HG03135 (cell line): Measurements from ENCODE around the gene GOLGA6C.
"Not testable (repeated sequence)": the region's sequence is repeated elsewhere in the genome, so short reads cannot be mapped to it uniquely, and the experiment has no call there.

Experiments
- ATAC-seq: cut with Tn5 transposase; IDR thresholded peaks from one replicate; pipeline ENCODE4 v1.9.1; 2021; ENCODE audit warnings: mild to moderate bottlenecking, moderate library complexity; ENCODE audit not compliant: unreplicated experiment

The GOLGA6C gene, protein sequence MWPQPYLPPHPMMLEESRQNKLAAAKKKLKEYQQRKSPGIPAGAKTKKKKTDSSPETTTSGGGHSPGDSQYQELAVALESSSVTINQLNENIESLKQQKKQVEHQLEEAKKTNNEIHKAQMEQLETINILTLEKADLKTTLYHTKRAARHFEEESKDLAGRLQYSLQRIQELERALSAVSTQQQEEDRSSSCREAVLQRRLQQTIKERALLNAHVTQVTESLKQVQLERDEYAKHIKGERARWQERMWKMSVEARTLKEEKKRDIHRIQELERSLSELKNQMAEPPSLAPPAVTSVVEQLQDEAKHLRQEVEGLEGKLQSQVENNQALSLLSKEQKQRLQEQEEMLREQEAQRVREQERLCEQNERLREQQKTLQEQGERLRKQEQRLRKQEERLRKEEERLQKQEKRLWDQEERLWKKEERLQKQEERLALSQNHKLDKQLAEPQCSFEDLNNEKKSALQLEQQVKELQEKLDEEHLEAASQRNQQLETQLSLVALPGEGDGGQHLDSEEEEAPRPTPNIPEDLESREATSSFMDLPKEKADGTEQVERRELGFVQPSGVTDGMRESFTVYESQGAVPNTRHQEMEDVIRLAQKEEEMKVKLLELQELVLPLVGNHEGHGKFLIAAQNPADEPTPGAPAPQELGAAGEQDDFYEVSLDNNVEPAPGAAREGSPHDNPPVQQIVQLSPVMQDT

DNA sequence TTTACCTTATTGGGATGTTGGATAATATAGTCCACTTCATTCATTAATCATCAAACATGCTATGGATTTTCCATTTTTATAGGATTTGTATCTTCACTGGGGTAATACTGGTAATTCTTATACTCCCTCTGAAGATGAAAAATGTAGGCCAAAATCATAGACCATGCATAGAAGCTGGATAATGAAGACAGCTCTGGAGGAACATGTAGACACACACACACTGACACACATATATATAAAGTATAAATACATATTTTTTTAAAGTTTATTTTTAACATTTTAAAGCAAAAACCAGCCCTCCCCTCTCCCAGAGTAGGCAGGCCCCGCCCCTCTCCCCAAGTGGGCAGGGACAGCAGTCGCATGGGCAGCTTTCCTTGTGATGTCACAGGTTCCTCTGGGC, at the start of gene GOLGA6C:
TSS of gene GOLGA6C (plus strand) at position 301 of the 400 bp plus-strand sequence. CDS start 265 bp downstream, outside the sequence.
- ATAC-seq = not testable (repeated sequence)

DNA sequence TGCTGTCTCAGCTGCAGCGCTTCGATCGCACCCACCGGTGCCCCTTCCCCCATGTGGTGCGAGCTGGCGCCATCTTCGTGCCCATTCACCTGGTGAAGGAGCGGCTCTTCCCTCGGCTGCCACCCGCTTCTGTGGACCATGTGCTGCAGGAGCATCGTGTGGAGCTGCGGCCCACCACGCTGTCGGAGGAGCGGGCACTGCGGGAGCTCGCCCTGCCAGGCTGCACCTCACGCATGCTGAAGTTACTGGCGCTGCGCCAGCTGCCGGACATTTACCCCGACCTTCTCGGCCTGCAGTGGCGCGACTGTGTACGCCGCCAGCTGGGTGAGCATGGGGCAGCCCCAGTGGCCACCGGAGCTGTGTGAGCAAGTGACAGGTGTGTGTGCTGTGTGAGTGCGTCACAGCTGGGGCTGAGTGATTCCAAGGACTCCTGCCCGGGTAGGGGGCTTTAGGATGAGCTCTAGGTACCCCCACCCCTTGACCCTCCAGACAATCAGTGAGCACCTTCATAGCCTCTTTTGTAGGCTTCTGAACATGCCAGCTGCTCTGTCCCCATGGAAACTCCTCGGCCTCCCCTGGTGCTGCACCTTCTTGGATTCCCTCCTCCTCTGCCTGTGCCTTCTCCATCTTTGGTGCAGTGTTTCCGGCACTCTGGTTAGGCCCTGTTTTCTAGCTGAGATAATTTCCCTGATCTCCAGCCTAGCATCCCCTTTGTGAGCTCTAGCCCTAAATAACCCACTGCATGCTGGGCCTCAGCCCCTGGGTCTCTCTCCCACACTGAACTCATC, 49.4 kb upstream of the GOLGA6C start:
- ATAC-seq = no peak

DNA sequence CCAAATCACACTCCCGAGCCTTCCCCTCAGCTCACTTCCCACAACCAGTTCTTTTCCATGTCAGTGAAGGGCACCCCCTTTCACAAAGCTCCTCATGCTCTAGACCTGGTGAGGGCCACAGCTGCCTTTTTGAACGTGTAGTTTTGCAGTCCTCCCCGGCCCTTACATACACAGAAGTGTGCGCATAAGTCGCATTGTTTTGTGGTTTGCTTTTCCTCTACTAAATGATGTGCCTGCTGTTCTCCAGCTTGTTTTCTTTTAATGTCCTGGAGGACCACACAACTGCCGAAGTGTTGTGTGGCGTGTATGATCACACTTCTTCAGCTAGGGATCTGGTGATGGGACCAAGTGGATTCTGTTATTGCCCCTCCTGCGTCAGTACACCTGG, 48.9 kb upstream of the GOLGA6C start:
- ATAC-seq = no peak

DNA sequence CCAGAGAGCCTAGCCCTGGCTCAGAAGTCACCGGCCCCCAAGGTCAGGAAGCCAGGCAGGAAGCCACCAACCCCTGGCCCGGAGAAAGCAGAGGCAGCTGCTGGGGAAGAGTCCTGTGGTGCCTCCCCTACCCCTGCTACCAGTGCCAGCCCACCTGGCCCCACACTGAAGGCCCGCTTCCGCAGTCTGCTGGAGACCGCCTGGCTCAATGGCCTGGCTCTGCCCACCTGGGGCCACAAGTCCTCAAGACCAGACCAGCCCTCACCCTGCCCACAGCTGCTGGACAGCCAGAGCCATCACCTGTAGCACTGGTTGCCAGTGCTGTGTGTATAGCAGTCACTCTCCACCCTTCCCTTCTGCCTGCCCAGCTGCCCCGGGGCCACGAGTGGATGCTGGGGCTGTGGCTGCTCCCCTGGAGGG, 47.3 kb upstream of the GOLGA6C start:
- no peak for ATAC-seq

DNA sequence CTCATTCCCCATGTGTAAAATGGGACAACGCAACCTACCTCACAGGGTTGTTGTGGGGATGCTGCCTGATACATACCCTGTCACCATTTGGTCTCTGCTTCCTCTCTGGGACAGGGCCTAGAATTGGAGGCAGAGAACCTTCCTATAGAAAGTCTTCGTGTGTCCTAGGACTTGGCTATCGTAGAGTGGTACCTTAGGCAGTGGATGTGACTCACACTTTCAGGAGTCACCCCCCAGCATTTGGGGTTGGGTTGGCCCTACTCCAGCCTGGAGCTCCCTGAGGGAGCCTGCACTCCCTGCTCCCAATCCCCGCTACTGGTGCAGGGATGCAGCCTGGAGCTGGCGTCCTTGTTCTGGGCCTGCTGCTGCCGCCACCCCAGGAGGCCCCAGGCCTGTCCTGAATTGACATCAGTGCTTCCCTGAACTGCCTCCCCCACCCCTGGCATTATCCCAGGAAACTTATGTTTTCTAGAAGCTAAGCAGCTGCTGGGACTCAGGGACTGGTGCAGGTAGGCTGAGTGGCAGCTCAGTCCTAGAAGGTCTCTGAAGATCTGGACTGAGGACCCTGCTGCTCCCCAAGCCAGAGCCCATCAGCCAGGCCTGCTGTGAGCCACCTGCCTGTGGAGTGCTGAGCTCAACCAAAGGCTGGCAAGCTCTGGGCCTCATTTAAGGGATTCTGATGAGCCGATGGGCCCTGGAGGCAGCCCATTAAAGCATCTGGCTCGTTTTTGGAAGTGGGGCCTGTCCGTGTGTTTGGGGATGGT, 46.5 kb upstream of the GOLGA6C start:
- no peak for ATAC-seq

DNA sequence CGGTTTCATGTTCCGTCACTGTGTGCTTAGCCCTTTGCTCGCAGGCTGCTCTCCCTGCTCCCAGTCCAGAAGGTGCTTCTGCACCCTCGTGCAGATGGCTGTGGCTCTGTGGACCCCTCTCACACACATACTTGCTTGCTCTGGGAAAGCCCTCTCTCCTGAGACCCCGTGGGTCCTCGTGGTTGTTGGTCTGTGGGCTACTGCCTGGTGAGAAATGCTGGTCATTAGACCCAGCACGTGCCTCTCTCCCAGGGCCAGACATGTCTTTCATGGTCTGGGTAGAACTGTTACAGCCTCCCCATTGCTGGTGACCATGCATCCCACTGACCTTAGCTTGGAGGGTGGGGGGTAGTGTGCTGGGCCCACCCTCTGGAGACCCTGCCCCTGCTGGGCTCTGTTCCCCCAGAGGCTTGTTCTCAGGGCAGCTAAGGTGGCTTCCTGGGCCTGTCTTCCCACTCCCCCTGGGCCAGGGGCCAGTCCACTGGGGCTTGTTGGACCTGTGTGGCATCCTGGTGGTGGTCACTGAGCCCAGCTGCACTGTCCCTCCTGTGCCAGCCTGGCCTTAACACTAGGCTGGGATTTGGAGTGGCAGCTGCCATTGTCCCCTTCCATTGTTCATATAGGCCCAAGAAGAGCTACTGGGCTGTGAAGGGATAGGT, 45.8 kb upstream of the GOLGA6C start:
- no peak for ATAC-seq

DNA sequence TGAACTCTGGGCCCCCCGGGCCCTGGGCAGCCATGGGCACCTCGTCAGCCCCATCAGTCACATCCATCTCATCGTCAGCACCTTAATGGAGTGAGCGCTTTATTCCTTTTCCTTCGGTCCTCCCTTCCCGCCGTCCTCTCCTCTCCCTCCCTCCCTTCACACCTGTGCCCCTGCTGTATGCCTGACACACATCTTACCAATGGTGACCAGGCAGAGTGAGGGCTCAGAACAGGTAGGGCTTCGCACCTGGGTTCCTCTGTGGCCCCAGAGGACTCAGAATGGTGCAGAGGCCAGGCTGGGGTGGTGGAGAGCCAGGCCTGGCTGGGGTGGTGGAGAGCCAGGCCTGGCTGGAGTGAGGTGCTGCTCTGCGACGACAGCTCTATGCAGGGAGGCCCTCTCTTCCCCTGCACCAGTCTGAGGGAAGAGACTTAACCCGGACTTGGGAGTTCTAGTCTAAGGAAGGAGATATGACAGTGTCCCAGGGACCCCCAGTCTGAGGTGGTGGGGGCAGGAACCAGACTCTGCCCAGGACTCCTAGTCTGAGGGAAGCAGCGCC, 44.8 kb upstream of the GOLGA6C start:
- no peak for ATAC-seq

DNA sequence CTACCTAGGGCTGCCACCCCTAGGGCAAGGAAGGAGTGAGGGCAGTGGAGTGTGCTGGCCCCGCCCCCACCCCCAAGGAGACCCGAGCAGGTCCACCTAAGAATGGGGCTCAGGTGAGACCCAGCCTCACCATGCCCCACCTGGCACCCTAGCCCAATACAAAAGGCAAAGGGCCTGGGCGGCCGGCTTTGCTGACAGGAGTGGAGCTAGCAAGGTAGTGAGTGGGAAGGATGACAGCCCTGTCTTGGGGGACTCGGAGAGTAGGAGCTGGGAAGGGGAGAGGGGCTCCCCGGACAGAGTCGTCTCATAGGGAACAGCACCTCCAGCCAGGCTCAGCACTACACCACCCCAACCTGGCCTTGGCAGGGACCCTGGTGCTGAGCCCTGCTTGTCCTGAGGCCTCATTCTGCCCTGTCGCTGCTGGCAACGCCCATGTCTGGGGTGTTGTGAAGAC, 44.3 kb upstream of the GOLGA6C start:
- no peak for ATAC-seq

DNA sequence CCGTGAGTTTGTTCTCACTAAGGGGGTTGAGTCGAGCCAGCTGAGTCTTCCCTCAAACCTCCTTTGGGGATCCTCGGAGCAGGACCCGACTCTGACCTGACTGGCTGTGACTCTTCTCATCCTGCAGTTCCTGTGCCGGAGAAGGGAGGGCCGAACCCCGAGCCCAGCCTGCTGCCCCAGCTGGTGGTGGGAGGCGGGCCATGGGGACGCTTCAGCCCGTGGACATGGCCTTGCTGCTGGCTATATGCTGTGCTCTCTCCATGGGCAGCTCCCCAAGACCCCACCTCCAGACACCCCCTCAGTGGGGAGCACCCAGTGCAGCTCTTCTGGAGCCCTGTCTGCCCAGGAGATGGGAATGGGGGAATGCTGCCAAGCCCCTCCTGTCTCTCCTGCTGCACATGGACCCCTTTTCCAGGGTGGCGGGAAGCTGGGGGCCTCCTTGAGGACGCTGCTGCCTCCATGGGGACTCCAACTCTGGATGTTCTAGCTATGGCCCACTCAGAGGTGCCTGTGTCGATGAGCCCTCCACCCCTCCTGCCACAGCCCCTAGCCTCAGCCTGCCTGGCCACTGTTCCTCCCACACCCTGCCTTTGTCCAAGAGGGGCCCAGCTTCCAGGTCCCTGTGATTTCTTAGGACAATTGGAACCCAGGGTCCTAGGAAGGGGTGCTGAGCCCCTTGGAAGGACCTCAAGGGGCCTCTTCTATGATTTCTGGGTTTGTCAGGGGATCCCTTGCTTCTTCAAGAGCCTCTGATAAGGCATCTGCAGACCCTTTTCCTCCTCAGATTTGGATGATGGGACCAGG, 43.6 kb upstream of the GOLGA6C start:
- no peak for ATAC-seq

DNA sequence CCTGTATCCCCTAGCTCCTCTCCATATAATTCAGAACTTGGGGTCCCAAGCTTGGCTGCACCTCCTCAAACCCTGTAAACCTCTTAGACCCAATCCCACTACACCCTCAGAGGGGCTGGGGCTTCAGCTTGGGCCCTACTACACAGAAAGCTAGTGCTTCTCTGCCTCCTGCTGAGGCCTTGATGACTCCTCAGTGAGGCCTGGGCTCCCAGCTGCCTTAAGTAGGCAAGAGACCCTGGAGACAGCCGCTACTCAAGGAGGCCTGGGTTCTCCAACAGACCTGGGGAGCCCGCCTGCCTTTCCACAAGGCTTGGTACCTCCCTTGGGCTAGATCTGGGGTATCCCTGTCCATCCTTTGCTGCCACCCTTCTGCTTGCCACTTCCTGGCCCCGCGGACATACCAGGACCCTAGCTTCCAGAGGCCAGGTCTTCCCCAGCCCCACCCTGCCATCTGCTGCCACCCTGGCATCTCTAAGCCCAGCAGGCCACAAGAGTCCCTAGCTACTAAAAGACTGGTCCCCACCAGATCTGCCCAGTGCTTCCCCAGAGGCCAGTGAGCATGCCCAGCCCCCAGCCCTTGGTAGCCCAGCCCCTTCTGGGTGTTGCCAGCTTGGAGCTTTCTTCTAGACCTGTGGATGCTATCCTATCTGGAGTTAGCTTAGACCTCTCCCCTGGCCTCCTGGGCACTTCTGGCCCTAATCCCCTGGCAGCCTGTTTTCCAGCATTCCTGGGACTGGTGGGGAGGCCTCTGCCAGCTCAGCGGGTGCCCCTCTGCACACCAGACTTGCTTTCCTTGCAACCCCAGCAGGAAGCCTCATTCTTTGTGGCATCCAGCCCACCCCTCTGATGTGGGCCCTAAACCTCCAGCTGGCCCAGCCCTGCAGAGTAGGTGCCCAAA, 42.8 kb upstream of the GOLGA6C start:
- no peak for ATAC-seq

DNA sequence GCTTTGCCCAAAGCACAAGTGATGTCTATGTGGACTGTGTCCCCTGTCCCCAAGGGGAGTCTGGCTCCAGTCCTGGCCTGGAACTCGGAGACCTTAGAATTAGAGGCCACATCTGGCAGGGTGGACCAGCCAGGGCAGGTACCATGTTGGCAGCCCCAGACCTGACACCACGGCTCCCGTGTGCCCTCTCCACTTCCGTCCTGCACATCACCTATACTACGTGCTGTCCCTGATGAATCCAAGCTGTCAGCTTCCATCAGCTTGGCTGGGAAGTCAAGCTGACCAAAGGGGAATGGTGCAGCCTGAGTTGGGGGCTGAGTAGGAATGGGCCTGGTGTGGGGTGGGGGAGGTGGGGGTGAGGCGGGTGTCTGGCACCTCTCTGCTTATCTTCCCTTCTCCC, 41.1 kb upstream of the GOLGA6C start:
- ATAC-seq = no peak

DNA sequence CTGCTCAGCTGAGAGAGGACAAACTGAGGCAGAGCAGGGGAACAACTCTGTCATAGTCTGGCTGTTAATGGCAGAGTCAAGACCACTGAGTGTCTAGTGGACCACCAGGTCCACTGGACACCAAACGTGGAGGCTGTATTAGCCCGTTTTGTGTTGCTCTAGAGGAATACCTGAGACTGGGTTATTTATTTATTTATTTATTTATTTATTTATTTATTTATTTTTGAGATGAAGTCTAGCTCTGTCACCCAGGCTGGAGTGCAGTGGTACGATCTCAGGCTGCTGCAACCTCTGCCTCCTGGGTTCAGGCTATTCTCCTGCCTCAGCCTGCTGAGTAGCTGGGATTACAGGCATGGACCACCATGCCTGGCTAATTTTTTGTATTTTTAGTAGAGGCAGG, 40.6 kb upstream of the GOLGA6C start:
- ATAC-seq = not testable (repeated sequence)

DNA sequence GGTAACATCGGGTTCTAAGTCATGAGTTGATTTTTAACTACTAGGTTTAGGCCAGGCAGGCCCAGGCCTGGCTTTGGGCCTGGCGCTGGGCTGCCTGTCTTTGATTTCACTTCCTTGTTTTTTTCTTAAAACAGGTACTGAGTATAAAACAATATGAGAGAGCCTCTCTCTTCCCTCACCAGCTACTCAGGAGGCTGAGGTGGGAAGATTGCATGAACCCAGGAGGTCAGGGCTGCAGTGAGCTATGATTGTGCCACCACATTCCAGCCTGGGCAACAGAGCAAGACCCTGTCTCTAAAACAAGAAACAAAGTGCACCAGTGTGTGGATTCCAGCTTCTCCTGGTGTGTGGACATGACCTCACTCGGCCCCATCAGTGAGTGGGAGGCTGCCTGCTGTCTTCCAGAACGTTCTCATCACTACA, 38.6 kb upstream of the GOLGA6C start:
- not testable (repeated sequence) for ATAC-seq

DNA sequence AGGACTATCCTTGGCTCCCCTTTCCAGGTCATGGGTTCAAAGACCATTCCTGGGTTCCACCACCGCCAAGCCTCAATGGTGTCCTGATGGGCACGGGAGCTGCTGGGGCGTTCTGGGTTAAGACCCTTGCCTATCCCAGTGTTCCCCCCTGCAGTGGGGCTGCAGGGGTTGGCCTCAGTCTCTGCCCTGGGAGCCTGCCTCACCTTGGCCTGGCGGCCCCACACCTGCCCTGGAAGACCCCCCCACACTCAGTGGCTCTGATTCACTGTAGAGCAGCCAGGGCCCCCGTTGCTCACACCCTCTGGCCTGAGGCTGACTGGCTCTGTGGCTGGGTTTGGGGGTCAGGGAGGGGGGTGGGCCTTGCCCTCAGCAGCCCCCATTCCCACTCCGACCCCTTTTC, 34.4 kb upstream of the GOLGA6C start:
- no peak for ATAC-seq

DNA sequence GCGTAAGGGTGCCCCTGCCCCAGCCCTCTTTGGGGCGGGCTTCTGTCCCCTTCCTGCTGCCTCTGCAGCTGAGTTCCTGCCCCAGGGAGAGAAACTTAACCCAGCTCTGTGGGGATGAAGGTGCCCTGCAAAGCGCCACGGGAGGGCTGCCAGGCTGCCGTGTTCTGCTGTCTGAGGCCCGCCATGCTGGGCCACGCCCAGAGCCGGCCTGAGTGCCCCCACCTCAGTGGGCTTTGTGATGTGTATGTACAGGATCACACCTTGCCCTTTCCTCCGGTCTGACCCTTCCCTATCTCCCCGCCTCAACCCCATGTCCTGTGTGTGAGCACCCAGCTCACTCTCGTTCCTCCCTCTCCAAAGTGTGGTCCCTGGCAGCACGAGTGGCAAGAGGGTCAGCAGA, 33.9 kb upstream of the GOLGA6C start:
- no peak for ATAC-seq

DNA sequence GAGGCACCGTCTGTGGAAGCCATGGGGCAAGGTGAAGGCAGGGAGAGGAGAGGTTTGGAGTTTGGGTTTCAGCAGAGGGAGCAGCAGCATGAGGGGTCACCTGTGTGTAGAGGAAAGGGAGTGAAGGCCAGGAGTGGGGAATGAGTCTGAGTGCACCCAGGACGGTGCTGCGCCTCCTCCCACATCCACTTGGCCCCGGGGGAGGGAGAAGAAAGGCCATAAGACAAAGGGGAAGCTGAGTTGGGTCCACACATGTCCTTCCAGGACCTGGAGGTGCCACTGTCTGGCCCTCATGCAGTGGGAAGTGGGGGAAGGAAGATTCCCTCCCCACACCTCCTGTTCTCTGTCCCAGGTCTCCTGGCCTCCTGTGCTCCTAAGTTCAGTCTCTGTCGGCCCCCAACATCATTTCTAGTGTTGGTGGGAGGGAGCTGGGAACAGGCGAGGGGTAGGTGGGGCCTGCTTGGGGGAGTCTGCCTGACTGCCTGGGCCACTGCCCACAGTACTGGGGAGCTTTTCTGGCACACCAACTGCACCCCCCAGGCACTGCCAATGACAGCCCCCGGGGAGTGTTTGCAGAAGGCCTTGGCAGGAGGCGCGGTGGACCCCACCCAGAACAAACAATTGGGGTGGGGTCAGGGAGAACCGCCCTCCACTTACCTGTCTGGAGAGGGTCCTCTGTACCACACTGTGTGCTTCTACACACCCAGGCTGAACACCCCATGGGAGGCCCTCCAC, 32.9 kb upstream of the GOLGA6C start:
- ATAC-seq = not testable (repeated sequence)
